Neutrophil (primary cell): Measurements from ENCODE around the gene EPHA1.

Experiments
- H3K27ac ChIP-seq: fragments of 200-600 bp; sonication (generic); 2 replicates; pipeline ENCODE4 v1.5.1; 2016; ENCODE audit warnings: mild to moderate bottlenecking, moderate library complexity
- H3K27me3 ChIP-seq: fragments of 200-600 bp; sonication (generic); 2 replicates; pipeline ENCODE4 v1.6.0; 2016; ENCODE audit warnings: mild to moderate bottlenecking
- H3K36me3 ChIP-seq: fragments of 200-600 bp; sonication (generic); 2 replicates; pipeline ENCODE4 v1.5.1; 2017
- H3K4me1 ChIP-seq, 2 experiments: fragments of 200-600 bp in 1 of 2; sonication (generic) in 1 of 2; 1 replicate in 1 of 2; 2 replicates in 1 of 2; pipeline versions ENCODE4 v1.5.1 to v1.6.1; 2013 to 2016; ENCODE audit warnings: low read depth in 1 of 2, low read length in 1 of 2, mild to moderate bottlenecking in 1 of 2, moderate library complexity in 1 of 2; ENCODE audit not compliant: control insufficient read depth in 1 of 2, insufficient read depth in 1 of 2
- H3K4me3 ChIP-seq, 2 experiments: fragments of 200-600 bp in 1 of 2; sonication (generic) in 1 of 2; 1 replicate in 1 of 2; 2 replicates in 1 of 2; pipeline ENCODE4 v1.5.1; 2013 to 2016; ENCODE audit warnings: low read depth in 1 of 2, low read length in 1 of 2, mild to moderate bottlenecking in 1 of 2, moderate library complexity in 1 of 2
- H3K9me3 ChIP-seq: fragments of 200-600 bp; sonication (generic); 2 replicates; pipeline ENCODE4 v1.5.1; 2016
- TF ChIP-seq, protein P1 (sequence below): fragments of 200-600 bp; sonication (generic); IDR thresholded peaks from 2 replicates; pipeline ENCODE4 v1.5.1; 2016; ENCODE audit warnings: antibody characterized with exemption

Gene EPHA1

DNA sequence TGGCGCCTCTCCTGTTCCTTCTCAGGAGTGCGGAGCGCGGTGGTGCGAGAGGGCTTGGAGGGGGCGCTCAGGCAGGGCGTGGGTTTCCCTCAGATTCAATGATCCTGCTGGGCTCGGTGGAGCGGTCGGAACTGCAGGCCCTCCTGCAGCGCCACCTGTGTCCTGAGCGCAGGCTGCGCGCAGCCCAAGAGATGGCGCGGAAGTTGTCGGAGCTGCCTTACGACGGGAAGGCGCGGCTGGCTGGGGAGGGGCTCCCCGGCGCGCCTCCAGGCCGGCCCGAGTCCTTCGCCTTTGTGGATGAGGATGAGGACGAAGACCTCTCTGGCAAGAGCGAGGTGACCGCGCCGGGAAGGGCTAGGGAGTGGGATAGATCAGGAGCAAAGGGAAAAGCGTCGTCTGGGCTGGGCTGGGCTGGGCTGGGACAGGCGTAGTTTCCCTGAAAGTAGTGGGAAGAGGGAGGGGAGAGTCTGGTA, 63.2 kb downstream of the EPHA1 start:
- Histone ChIP-seq H3K4me3 (peak overlapping the region; percentile 29 to 57), H3K27me3 (peaks cover 3% of the 10 kb centered on the region), H3K9me3 (no peaks in the 10 kb centered on the region), H3K4me1 (peaks cover 9 to 12% of the 10 kb centered on the region in 2 experiments), H3K27ac (peak overlapping the region; percentile 23), H3K36me3 (no peaks in the 10 kb centered on the region)
- TF ChIP-seq, protein P1, sequence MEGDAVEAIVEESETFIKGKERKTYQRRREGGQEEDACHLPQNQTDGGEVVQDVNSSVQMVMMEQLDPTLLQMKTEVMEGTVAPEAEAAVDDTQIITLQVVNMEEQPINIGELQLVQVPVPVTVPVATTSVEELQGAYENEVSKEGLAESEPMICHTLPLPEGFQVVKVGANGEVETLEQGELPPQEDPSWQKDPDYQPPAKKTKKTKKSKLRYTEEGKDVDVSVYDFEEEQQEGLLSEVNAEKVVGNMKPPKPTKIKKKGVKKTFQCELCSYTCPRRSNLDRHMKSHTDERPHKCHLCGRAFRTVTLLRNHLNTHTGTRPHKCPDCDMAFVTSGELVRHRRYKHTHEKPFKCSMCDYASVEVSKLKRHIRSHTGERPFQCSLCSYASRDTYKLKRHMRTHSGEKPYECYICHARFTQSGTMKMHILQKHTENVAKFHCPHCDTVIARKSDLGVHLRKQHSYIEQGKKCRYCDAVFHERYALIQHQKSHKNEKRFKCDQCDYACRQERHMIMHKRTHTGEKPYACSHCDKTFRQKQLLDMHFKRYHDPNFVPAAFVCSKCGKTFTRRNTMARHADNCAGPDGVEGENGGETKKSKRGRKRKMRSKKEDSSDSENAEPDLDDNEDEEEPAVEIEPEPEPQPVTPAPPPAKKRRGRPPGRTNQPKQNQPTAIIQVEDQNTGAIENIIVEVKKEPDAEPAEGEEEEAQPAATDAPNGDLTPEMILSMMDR: peak; percentile 73

DNA sequence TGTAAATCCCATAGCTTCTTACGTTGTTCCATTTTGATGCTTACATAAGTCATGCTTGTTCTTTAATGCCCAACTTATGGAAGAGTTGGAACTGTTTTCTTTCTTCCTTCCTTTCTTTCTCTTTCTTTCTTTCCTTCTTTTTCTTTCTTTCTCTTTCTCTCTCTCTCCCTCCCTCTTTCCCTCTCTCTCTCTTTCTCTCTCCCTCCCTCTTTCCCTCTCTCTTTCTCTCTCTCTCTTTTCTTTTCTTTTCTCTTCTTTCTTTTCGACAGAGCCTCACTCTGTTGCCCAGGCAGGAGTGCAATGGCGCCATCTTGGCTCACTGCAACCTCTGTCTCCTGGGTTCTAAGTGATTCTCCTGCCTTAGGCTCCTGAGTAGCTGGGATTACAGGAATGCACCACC, 65.1 kb downstream of the EPHA1 start:
- no peaks in the 10 kb centered on the region for H3K9me3 ChIP-seq
- TF ChIP-seq, protein P1: no peak
- H3K4me3 ChIP-seq: no peak overlapping the region
- no peaks in the 10 kb centered on the region for H3K36me3 ChIP-seq
- peaks cover 3% of the 10 kb centered on the region for H3K27me3 ChIP-seq
- no peak overlapping the region for H3K27ac ChIP-seq
- peaks cover 9 to 12% of the 10 kb centered on the region in 2 experiments for H3K4me1 ChIP-seq

DNA sequence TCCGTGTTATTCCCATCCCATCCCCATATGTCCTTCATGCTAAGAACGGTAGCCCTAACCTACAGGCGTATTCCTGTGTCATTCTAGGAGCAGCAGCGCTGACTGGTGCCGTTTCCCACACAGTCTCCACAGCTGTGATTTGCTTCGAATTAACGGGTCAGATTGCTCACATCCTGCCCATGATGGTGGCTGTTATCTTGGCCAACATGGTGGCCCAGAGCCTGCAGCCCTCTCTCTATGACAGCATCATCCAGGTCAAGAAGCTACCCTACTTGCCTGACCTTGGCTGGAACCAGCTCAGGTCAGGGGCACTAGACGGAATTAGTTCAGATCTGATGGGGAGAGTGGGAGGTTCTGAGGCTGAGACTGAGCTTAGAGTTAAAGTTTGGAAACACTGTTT, 66.8 kb downstream of the EPHA1 start:
- H3K36me3 ChIP-seq: no peaks in the 10 kb centered on the region
- no peak overlapping the region for H3K27ac ChIP-seq
- H3K9me3 ChIP-seq: no peaks in the 10 kb centered on the region
- H3K4me1 ChIP-seq: peaks cover 9 to 12% of the 10 kb centered on the region in 2 experiments
- no peak overlapping the region for H3K4me3 ChIP-seq
- TF ChIP-seq, protein P1: no peak
- peaks cover 3% of the 10 kb centered on the region for H3K27me3 ChIP-seq
